ENCODE data around the gene SLC38A1. TPM values are rescaled to one million over a fixed set of nuclear protein-coding genes. Genes with fewer than 3 reads are reported as not detected.
A peak's percentile ranks its signal among the peaks of the same experiment; 100 is the strongest.
"Not testable (repeated sequence)": the region's sequence is repeated elsewhere in the genome, so short reads cannot be mapped to it uniquely, and the experiment has no call there.

SLC38A1 gene
- total RNA-seq, 2 experiments from 2014 or later, result 255 to 260 TPM

DNA sequence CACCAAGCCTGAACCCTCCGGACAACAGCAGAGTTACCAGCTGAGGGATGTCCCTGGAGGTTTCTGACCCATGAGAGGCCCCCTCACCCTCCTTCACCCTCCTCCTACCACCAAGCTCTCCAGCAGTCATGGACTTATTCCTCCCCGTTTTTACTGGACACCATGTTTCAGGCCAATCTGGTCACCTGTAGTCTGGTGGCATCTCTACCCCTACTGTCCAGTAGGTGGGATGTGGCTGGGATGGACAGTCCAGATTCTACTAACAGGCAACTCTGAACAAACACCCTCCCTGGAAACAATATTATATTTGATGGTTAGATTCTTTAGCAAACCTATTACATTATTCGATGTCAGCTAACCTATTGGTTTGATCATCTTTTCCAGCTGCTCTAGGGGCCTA is 83.2 kb downstream of the SLC38A1 start:
- H3K9me3 Mint-ChIP-seq, result peaks cover 6% of the 10 kb centered on the region
- H3K27me3 Mint-ChIP-seq, result no peaks in the 10 kb centered on the region
- DNase-seq, result no peak
- H3K4me3 Mint-ChIP-seq, result no peak overlapping the region
- H3K4me1 Mint-ChIP-seq, result peaks cover 35% of the 10 kb centered on the region
- H3K36me3 Mint-ChIP-seq, result peaks cover 66% of the 10 kb centered on the region
- peak overlapping the region; percentile 69 for H3K27ac Mint-ChIP-seq

- H3K36me3 Mint-ChIP-seq, result peaks cover 59% of the 10 kb centered on the region
- DNase-seq, result no peak
- peaks cover 1% of the 10 kb centered on the region for H3K9me3 Mint-ChIP-seq
- H3K27me3 Mint-ChIP-seq, result no peaks in the 10 kb centered on the region
- no peak overlapping the region for H3K4me3 Mint-ChIP-seq
- peak overlapping the region; percentile 44 for H3K27ac Mint-ChIP-seq
- H3K4me1 Mint-ChIP-seq, result peaks cover 38% of the 10 kb centered on the region
These were observed 83.8 kb downstream of the SLC38A1 start for GRCh38 chr12:46184798-46185595.

GRCh38 chr12:46183112-46183511 is 85.7 kb downstream of the SLC38A1 start:
- no peak overlapping the region for H3K27ac Mint-ChIP-seq
- no peaks in the 10 kb centered on the region for H3K9me3 Mint-ChIP-seq
- peaks cover 44% of the 10 kb centered on the region for H3K36me3 Mint-ChIP-seq
- no peaks in the 10 kb centered on the region for H3K27me3 Mint-ChIP-seq
- peaks cover 48% of the 10 kb centered on the region for H3K4me1 Mint-ChIP-seq
- no peak overlapping the region for H3K4me3 Mint-ChIP-seq
- no peak for DNase-seq

DNA sequence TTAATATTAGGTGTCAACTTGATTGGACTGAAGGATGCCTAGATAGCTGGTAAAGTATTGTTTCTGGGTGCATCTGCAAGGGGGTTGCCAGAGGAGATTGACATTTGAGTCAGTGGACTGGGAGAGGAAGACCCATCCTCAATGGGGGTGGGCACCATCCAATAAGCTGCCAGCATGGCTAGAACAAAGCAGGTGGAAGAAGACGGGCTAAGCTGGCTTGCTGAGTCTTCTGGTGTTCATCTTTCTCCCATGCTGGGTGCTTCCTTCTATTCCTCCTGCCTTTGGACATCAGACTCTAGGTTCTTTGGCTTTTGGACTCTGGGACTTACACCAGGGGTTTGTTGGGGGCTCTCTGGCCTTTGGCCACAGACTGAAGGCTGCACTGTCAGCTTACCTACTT is 87.4 kb downstream of the SLC38A1 start:
- peaks cover 35% of the 10 kb centered on the region for H3K36me3 Mint-ChIP-seq
- no peak for DNase-seq
- H3K4me1 Mint-ChIP-seq, result peaks cover 51% of the 10 kb centered on the region
- H3K27ac Mint-ChIP-seq, result peak overlapping the region; percentile 25
- H3K27me3 Mint-ChIP-seq, result no peaks in the 10 kb centered on the region
- H3K9me3 Mint-ChIP-seq, result no peaks in the 10 kb centered on the region
- H3K4me3 Mint-ChIP-seq, result no peak overlapping the region

DNA sequence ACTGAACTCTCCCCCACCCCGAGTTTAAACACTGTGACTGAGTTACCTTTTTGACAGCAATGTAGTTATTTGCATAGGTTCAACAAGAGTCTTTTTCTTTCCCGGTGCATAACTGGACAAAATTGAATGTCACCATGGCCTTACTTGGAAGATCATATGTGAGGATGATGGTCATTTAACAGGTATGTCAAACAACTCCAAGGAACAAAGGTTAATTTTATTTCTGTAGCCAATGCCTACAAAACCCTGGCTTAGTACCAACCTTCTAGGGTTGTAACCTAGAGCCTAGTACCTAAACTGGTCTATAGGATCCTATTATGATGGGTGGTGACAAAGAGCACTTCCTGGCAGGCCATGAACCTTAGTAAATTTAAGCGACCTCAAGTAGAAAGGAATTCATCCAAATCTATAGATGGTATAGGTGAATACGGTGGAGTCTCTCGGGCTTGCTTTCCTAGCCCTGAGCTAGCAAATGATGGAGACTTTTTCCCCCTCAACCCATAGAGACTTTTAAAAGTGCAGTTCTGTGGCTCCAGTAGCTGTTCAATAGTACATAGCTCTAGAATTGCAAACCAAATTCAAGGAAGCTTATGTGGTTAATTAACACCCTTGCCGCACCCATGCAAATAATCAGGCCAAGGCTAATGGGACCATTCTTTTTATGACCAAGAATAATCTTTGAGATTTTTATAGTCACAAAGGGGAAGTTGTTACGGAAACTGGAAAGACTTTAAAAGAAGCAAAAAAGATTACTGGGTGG is 89.0 kb downstream of the SLC38A1 start:
- no peak overlapping the region for H3K4me3 Mint-ChIP-seq
- peak overlapping the region; percentile 40 for H3K27ac Mint-ChIP-seq
- no peak for DNase-seq
- peaks cover 54% of the 10 kb centered on the region for H3K4me1 Mint-ChIP-seq
- peaks cover 26% of the 10 kb centered on the region for H3K36me3 Mint-ChIP-seq
- H3K27me3 Mint-ChIP-seq, result no peaks in the 10 kb centered on the region
- H3K9me3 Mint-ChIP-seq, result no peaks in the 10 kb centered on the region

DNA sequence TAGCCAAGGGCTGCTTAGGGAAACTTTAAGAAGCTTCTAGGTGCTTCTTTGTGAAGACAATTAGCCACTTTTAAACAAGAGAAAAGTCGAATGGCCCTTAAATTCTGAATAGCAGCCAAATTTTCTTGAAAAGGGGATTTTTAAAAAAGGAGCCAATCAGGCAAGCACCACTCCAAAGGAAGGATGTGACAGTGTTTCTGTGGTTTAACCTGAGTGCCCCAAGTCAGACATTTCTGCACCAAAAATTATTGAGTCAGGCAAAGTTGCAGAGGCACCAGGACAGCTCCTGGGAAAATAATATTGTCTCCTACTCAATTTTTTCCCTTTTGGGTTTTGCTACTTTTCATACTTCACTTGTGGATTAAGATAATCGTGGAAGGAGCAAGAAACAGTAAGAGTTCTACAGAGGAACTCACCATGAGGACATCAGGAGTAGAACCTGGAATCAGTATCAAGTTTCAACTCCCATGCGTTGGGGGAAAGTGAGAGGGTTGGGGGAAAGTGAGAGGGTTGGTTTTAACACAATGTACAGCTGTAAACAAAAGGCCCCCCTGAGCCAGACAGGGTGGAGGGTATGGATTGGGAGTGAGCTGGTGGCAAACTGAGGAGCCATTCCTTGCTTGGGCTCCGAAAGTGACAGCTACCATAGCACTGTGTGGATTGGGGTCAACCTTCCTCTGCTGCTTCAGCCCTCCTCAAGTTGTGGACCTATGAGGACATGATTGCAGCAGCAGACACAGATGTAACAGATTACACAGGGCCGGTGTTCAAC is 90.8 kb downstream of the SLC38A1 start:
- Mint-ChIP-seq H3K36me3 (peaks cover 14% of the 10 kb centered on the region), H3K27ac (peak overlapping the region; percentile 74), H3K4me3 (peak overlapping the region; percentile 33), H3K9me3 (no peaks in the 10 kb centered on the region), H3K4me1 (peaks cover 63% of the 10 kb centered on the region), H3K27me3 (no peaks in the 10 kb centered on the region)
- no peak for DNase-seq

DNA sequence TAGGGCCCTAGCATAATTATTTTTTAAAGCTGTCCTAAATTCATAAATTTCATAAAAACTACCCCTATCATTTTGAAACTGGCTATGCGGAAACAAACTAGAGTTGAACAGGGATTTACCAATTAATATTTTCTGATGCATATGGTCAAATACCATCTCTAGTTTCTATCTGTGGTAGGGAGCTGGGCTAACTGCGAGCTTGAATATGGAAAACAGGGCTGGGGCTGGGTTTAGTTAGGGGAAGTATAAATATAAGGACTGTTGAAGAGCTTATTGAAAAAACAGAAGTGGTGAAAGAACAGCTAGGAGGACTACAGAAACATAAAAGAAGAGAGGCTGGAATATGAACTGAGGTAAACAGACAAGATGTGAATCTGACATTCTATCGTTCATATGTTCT is 91.8 kb downstream of the SLC38A1 start:
- Mint-ChIP-seq H3K36me3 (peaks cover 8% of the 10 kb centered on the region), H3K9me3 (no peaks in the 10 kb centered on the region), H3K4me3 (no peak overlapping the region), H3K27me3 (no peaks in the 10 kb centered on the region), H3K4me1 (peaks cover 62% of the 10 kb centered on the region), H3K27ac (peak overlapping the region; percentile 16)
- DNase-seq, result no peak

DNA sequence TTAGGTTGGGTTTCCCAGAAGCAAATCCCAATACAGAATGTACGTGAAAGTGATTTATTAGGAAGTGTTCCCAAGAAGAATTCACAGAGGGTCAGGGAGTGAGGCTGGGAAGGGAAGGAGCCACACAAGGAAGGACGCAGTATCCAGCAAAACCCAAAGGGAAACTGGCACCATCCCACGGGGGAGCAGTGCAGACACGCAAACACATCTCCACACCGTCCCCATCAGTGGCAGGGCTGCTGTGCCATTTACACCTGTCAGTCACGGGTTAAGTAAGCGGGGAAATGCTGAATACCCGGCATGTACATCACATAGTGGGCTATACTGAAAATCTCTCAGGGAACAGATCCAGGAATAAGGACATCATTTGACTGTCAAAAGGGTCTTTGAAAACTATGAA is 93.9 kb downstream of the SLC38A1 start:
- H3K4me1 Mint-ChIP-seq, result peaks cover 49% of the 10 kb centered on the region
- DNase-seq, result no peak
- no peak overlapping the region for H3K4me3 Mint-ChIP-seq
- H3K36me3 Mint-ChIP-seq, result peaks cover 1% of the 10 kb centered on the region
- no peak overlapping the region for H3K27ac Mint-ChIP-seq
- no peaks in the 10 kb centered on the region for H3K9me3 Mint-ChIP-seq
- no peaks in the 10 kb centered on the region for H3K27me3 Mint-ChIP-seq

DNA sequence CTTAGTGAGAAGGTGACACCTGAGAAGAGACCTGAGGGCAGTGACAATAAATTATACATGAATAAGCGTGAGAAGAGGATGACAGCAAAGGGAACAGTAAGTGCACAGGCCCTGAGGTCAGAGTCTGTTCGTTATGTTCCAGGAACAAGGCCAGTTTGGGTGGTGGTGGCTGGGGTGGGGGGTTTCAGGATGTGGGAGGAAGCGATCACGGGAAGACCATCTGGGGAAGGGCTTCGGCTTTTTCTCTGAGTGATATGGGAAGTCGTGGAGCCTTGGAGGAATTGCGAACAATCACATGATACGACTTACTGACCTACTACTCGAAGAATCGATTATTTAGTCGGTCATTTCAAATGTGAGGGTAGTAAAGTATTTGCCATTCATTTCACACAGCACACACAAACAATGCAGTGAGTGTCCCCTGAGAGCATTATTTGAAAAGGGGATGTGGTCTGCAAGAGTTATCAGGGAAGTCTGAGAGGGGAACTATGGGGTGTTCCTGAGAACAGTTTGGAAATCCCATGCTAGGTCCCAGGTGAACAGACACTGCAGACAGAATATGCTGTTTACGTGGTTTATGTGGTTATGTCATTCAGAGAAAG is 94.7 kb downstream of the SLC38A1 start:
- H3K9me3 Mint-ChIP-seq, result no peaks in the 10 kb centered on the region
- DNase-seq, result no peak
- no peaks in the 10 kb centered on the region for H3K27me3 Mint-ChIP-seq
- no peak overlapping the region for H3K27ac Mint-ChIP-seq
- H3K4me1 Mint-ChIP-seq, result peaks cover 45% of the 10 kb centered on the region
- peaks cover 1% of the 10 kb centered on the region for H3K36me3 Mint-ChIP-seq
- no peak overlapping the region for H3K4me3 Mint-ChIP-seq

DNA sequence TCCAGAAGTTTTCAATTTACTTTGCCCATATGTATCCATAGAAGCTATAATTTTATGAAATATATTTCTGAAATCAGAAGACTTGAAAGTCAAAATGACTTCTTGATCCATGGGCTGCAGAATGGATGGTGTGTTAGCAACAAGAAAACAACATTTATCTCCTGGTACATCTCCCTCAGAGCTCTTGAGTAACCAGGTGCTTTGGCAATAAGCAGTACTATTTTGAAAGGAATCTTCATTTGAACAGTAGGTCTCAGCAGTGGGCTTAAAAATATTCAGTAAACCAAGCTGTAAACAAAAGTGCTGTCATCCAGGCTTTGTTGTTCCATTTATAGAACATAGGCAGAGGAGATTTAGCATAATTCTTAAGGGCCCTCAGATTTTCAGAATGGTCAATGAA is 100.4 kb downstream of the SLC38A1 start:
- Mint-ChIP-seq H3K27me3 (no peaks in the 10 kb centered on the region), H3K36me3 (peaks cover 4% of the 10 kb centered on the region), H3K27ac (no peak overlapping the region), H3K9me3 (no peaks in the 10 kb centered on the region), H3K4me1 (peaks cover 7% of the 10 kb centered on the region), H3K4me3 (no peak overlapping the region)
- no peak for DNase-seq

DNA sequence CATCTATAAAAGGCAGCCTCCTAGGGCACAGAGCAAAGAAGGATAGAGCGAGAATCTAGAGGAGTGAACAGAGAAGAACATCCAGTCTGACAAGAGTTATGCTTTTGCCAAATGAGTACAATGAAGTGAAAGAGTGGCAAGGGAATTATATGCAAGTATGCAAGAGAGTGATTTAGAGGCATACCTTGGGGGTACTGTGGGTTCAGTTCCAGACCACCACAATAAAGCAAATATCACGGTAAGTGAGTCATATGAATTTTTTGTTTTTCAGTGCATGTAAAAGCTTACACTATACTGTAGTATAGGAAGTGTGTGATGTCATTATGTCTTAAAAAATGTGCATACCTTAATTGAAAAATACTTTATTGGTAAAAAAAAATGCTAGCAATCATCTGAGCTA is 101.4 kb downstream of the SLC38A1 start:
- Mint-ChIP-seq H3K27ac (no peak overlapping the region), H3K9me3 (no peaks in the 10 kb centered on the region), H3K36me3 (peaks cover 4% of the 10 kb centered on the region), H3K27me3 (no peaks in the 10 kb centered on the region), H3K4me3 (no peak overlapping the region), H3K4me1 (peaks cover 7% of the 10 kb centered on the region)
- no peak for DNase-seq

GRCh38 chr12:46165191-46165590 is 103.7 kb downstream of the SLC38A1 start:
- no peak for DNase-seq
- Mint-ChIP-seq H3K9me3 (no peaks in the 10 kb centered on the region), H3K27me3 (no peaks in the 10 kb centered on the region), H3K4me3 (no peak overlapping the region), H3K4me1 (peaks cover 5% of the 10 kb centered on the region), H3K27ac (no peak overlapping the region), H3K36me3 (peaks cover 3% of the 10 kb centered on the region)

DNA sequence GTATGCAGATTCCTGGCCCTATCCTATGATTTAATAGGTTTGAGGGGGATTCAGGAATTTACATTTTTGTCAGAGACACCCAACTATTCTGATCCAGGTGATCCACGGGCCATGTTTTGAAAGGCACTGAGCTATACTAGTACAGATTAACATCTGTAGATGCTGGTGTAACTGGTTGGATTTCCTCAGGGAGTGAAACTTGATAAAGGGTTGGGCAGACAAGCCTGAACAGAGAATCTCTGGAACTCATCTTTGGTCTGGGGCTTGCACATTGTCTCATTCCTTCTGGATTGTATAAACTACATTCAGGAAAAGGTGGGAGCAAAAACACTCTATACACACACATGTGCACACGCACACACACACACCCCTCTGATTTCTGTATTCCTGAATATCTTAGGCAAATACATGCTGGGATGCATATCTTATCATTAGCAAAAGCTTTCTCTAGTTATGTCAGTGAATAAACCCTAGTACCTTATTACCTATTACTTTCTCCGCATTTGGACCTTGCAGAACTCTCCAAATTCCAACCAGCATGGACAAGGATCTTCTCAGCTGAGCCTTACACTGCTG is 104.6 kb downstream of the SLC38A1 start:
- no peak overlapping the region for H3K27ac Mint-ChIP-seq
- peaks cover 2% of the 10 kb centered on the region for H3K4me1 Mint-ChIP-seq
- H3K27me3 Mint-ChIP-seq, result no peaks in the 10 kb centered on the region
- no peak overlapping the region for H3K4me3 Mint-ChIP-seq
- H3K36me3 Mint-ChIP-seq, result peaks cover 3% of the 10 kb centered on the region
- no peak for DNase-seq
- no peaks in the 10 kb centered on the region for H3K9me3 Mint-ChIP-seq

DNA sequence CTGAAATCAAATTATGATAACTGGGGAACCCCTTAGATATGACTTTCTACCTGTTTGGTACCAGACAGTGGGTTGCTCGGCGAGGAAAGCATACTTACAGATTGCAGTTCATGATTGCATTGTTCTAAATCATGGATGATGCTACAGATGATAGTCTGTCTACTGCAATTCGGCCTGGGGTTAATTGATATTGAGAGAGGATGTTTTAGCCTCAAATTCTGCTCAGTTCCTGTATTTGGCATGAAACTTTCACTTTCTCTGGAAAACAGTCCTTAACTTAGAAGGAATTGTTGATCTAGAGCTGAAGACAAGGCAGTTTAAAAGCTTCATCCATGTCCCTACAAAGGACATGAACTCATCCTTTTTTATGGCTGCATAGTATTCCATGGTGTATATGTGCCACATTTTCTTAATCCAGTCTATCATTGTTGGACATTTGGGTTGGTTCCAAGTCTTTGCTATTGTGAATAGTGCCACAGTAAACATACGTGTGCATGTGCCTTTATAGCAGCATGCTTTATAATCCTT is 106.2 kb downstream of the SLC38A1 start:
- not testable (repeated sequence) for H3K27me3 Mint-ChIP-seq, H3K27ac Mint-ChIP-seq, H3K36me3 Mint-ChIP-seq, DNase-seq, H3K4me3 Mint-ChIP-seq, H3K9me3 Mint-ChIP-seq
- peaks cover 16% of the 10 kb centered on the region for H3K4me1 Mint-ChIP-seq

All from activated naive CD8-positive, alpha-beta T cell treated with anti-CD3 and anti-CD28 coated beads for 36 hours (primary cell).